ENCODE data around the gene HINT3. TPM values are rescaled to one million over a fixed set of nuclear protein-coding genes. Genes with fewer than 3 reads are reported as not detected.

The HINT3 gene
- total RNA-seq, 4 donors from 2014 or later = 9.9 to 18.2 (median 11.5) TPM

DNA sequence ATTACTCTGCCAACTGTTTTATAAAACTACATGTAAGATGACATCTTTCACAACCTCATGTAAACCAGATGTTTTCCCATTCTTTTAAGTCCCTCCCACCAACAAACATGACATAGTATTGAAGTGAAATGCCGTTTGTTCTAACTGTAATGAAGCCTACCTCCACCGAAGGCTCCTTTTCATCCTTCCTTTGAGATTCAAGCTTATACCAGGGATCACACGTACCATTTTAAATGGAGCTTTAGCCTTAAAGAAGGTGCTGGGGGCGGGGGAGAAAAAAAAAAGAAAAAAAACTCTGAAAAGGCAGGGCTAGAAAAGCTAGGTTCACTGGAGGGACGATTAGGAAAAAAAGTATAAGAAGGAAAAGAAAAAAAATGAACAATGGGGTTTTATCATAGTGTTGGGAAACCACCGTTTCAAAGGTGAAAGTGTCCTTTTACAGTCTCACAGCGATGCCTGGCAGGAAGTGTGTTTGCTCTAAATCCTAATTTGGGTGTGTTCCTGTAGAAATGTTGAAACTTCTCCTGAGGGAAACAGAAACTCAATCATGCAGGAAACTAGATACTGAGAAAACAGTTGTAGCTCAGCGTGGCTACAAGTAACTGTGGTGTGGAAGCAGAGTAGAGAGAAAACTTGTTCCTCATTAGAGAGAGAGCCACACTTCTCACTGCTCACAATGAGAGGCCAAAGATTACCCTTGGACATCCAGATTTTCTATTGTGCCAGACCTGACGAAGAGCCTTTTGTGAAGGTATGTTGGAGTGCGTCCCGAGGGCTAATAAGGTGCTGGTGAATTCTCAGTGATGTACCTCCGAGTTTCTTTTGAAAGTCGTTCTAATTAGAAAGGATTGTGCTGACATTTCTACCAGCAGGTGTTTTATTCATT is 37.6 kb upstream of the HINT3 start:
- H3K27ac ChIP-seq = peak overlapping the region; percentile 18 to 88 (median 71)
- peaks cover 0 to 30% (median 0%) of the 10 kb centered on the region in 3 donors for H3K36me3 ChIP-seq
- H3K4me3 ChIP-seq = peak overlapping the region in 3 of 4 donors; percentile 16 to 59 (median 46)
- peaks cover 0 to 13% (median 0%) of the 10 kb centered on the region in 4 donors for H3K4me1 ChIP-seq
- DNase-seq = peak in 2 of 3 donors; percentile 29 to 58
- H3K9me3 ChIP-seq = no peaks in the 10 kb centered on the region
- no peaks in the 10 kb centered on the region for H3K27me3 ChIP-seq
- TF ChIP-seq, protein P1, sequence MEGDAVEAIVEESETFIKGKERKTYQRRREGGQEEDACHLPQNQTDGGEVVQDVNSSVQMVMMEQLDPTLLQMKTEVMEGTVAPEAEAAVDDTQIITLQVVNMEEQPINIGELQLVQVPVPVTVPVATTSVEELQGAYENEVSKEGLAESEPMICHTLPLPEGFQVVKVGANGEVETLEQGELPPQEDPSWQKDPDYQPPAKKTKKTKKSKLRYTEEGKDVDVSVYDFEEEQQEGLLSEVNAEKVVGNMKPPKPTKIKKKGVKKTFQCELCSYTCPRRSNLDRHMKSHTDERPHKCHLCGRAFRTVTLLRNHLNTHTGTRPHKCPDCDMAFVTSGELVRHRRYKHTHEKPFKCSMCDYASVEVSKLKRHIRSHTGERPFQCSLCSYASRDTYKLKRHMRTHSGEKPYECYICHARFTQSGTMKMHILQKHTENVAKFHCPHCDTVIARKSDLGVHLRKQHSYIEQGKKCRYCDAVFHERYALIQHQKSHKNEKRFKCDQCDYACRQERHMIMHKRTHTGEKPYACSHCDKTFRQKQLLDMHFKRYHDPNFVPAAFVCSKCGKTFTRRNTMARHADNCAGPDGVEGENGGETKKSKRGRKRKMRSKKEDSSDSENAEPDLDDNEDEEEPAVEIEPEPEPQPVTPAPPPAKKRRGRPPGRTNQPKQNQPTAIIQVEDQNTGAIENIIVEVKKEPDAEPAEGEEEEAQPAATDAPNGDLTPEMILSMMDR (IDR thresholded peaks at IDR 0.05) = no peak
- TF ChIP-seq POLR2A (IDR thresholded peaks at IDR 0.05) = peak; percentile 68 to 70

DNA sequence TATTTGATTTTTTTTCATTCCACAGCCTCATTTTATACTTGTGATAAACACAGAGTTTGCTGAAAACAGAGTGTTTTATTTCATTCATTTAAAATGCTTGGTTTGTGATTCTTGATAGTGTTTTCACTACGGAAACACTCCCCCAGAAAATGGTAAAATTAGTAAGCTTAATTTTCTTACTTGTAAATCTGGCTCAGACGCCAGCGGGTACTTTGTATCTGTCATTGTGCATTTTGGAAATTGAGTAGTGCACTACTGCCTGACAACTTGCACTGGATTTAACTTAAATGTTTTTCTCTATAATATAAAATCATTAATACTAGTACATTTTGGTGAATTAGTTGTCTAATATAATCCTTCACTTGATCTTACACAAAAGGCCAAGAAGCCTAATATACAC is 37.0 kb upstream of the HINT3 start:
- TF ChIP-seq, protein P1 (IDR thresholded peaks at IDR 0.05) = no peak
- no peak for TF ChIP-seq POLR2A (IDR thresholded peaks at IDR 0.05)
- DNase-seq = no peak
- no peaks in the 10 kb centered on the region for H3K9me3 ChIP-seq
- H3K36me3 ChIP-seq = peaks cover 0 to 36% (median 0%) of the 10 kb centered on the region in 3 donors
- peak overlapping the region in 3 of 4 donors; percentile 16 to 59 (median 46) for H3K4me3 ChIP-seq
- H3K27ac ChIP-seq = peak overlapping the region; percentile 18 to 88 (median 71)
- no peaks in the 10 kb centered on the region for H3K27me3 ChIP-seq
- H3K4me1 ChIP-seq = peaks cover 0 to 18% (median 0%) of the 10 kb centered on the region in 4 donors

DNA sequence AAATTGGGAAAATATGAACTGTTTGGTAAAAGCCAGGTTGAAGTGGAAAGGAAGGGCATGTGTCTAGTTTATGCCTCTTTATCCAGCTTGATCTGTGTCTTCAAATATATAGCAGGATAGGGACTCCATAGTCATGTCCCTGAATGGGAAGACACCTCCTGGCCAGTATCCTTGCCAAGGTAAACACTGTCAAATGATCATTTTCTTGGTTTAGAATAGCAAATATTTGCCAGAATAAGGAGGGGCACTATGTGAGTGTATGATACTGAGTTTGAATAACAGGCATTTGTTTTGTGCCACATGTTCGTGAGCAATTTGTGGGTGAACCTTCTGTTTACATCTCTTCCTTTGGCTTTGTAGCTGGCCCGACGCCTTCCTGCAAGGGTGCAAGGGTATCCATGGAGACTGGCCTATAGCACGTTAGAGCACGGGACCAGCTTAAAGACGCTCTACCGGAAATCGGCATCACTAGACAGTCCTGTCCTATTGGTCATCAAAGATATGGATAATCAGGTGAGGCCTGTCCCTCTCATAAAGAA is 34.2 kb upstream of the HINT3 start:
- Histone ChIP-seq H3K36me3 (peaks cover 0 to 41% (median 0%) of the 10 kb centered on the region in 3 donors), H3K4me1 (peaks cover 0 to 21% (median 0%) of the 10 kb centered on the region in 4 donors), H3K27me3 (no peaks in the 10 kb centered on the region), H3K27ac (no peak overlapping the region), H3K9me3 (no peaks in the 10 kb centered on the region), H3K4me3 (no peak overlapping the region)
- TF ChIP-seq, protein P1 (IDR thresholded peaks at IDR 0.05) = no peak
- no peak for TF ChIP-seq POLR2A (IDR thresholded peaks at IDR 0.05)
- DNase-seq = no peak

DNA sequence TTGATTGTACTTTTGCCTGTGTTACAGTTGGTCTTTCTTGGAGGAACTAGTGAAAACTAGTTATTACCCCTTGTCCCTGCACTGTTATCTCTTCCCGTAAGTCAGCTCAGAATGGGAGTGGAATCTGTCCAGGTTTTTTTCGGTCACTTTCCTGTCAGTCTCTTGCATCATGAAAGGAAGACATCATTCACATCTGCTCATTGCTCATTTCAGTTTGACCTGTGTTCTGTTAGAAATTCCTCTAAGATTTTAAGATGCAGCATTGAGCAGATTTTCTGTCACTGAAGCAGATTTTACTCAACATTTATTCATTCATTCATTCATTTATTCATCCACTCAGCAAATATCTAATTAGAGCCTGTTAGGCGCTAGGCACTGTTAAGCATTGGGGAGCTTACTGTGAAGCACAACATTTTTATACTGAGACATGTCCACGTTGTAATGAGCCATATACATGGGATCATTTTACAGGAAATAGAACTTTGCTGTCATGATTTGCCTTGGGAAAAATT is 33.1 kb upstream of the HINT3 start:
- Histone ChIP-seq H3K4me1 (peaks cover 0 to 16% (median 0%) of the 10 kb centered on the region in 4 donors), H3K9me3 (no peaks in the 10 kb centered on the region), H3K4me3 (no peak overlapping the region), H3K27me3 (no peaks in the 10 kb centered on the region), H3K36me3 (peaks cover 0 to 50% (median 0%) of the 10 kb centered on the region in 3 donors), H3K27ac (peak overlapping the region in 1 of 4 donors; percentile 12)
- DNase-seq = no peak
- TF ChIP-seq POLR2A (IDR thresholded peaks at IDR 0.05) = no peak
- TF ChIP-seq, protein P1 (IDR thresholded peaks at IDR 0.05) = no peak

DNA sequence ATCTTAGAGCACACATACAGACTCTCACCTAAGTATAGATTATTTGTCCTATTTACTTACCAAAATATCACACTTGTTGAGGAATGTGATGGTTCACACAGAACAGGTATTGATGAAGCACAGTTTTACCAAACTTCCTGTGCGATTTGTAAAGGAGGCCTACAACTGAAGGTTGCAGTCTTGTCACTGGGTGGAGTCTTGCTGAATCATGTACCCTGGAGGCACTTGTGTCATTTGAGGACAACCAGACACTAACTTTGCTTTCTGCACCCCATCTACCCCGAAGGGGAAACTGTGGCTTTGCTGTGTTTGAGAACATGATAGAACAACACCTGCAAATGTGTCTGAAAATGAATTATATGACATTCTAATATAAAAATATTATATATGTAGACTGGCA is 32.4 kb upstream of the HINT3 start:
- Histone ChIP-seq H3K36me3 (peaks cover 0 to 55% (median 0%) of the 10 kb centered on the region in 3 donors), H3K4me3 (no peak overlapping the region), H3K9me3 (no peaks in the 10 kb centered on the region), H3K4me1 (peaks cover 0 to 15% (median 0%) of the 10 kb centered on the region in 4 donors), H3K27me3 (no peaks in the 10 kb centered on the region), H3K27ac (peak overlapping the region in 1 of 4 donors; percentile 11)
- no peak for TF ChIP-seq POLR2A (IDR thresholded peaks at IDR 0.05)
- no peak for DNase-seq
